HepG2 (cell line): ENCODE measurements around the gene AJM1. TPM values are rescaled to one million over a fixed set of nuclear protein-coding genes. Genes with fewer than 3 reads are reported as not detected.

Source experiments
- DMAP1 ChIP-seq: IDR thresholded peaks from 2 replicates; pipeline ENCODE4 v1.6.1; 2016
- DRAP1 ChIP-seq: IDR thresholded peaks from 2 replicates; pipeline ENCODE4 v1.6.1; 2016; ENCODE audit warnings: missing genetic modification reagents, missing compliant biosample characterization
- KLF15 ChIP-seq: sonication (generic); formaldehyde crosslinking; IDR thresholded peaks from 2 replicates; pipeline ENCODE4 v1.8.1; 2023; ENCODE audit warnings: borderline replicate concordance, mild to moderate bottlenecking, inconsistent platforms, missing genetic modification reagents, mixed read lengths
- KLF16 ChIP-seq, 2 experiments: sonication (generic) in 1 of 2; formaldehyde crosslinking in 1 of 2; IDR thresholded peaks; 2 replicates each; pipeline versions ENCODE4 v1.6.1 to v1.8.0; 2016 to 2023; ENCODE audit warnings: missing genetic modification reagents in 2 of 2, missing compliant biosample characterization in 1 of 2
- MAZ ChIP-seq, 2 experiments: sonication (generic) in 1 of 2; formaldehyde crosslinking in 1 of 2; IDR thresholded peaks; 2 replicates each; pipeline versions ENCODE4 v1.5.0 to v1.6.1; 2012 to 2020; ENCODE audit warnings: low read depth in 2 of 2, mild to moderate bottlenecking in 2 of 2, borderline replicate concordance in 1 of 2, improper control_type of control experiment in 1 of 2, low read length in 1 of 2, missing genetic modification reagents in 1 of 2, moderate library complexity in 1 of 2
- MXI1 ChIP-seq: IDR thresholded peaks from 3 replicates; pipeline ENCODE4 v1.6.1; 2012; ENCODE audit warnings: low read depth, low read length, inconsistent platforms, borderline replicate concordance
- NFATC3 ChIP-seq: sonication (generic); formaldehyde crosslinking; IDR thresholded peaks from 2 replicates; pipeline ENCODE4 v1.5.1; 2020; ENCODE audit warnings: mild to moderate bottlenecking, missing genetic modification reagents
- NKX3-1 ChIP-seq: sonication (generic); formaldehyde crosslinking; IDR thresholded peaks from 2 replicates; pipeline ENCODE4 v1.5.0; 2020; ENCODE audit warnings: missing genetic modification reagents
- REPIN1 ChIP-seq: sonication (generic); formaldehyde crosslinking; IDR thresholded peaks from 2 replicates; pipeline ENCODE4 v1.8.0; 2022; ENCODE audit warnings: missing genetic modification reagents, low read depth, mild to moderate bottlenecking, borderline replicate concordance
- SPEN ChIP-seq: sonication (generic); formaldehyde crosslinking; IDR thresholded peaks from 2 replicates; pipeline ENCODE4 v1.5.1; 2020; ENCODE audit warnings: low read depth, mild to moderate bottlenecking, missing genetic modification reagents
- TEF ChIP-seq: sonication (generic); formaldehyde crosslinking; IDR thresholded peaks from 2 replicates; pipeline ENCODE4 v1.5.0; 2020; ENCODE audit warnings: missing genetic modification reagents
- YY1 ChIP-seq: IDR thresholded peaks from 2 replicates; pipeline ENCODE4 v1.6.1; 2011; ENCODE audit warnings: low read length, low read depth, moderate library complexity, mild to moderate bottlenecking; ENCODE audit not compliant: insufficient read depth, insufficient replicate concordance
- ZBTB43 ChIP-seq: sonication (generic); formaldehyde crosslinking; conservative IDR thresholded peaks from 2 replicates; pipeline ENCODE4 v1.4.0; 2020; ENCODE audit warnings: missing genetic modification reagents
- ZC3H13 ChIP-seq: sonication (generic); formaldehyde crosslinking; IDR thresholded peaks from 2 replicates; pipeline ENCODE4 v1.8.1; 2023; ENCODE audit warnings: mild to moderate bottlenecking, missing genetic modification reagents, moderate library complexity
- ZNF232 ChIP-seq: sonication (generic); formaldehyde crosslinking; IDR thresholded peaks from 2 replicates; pipeline ENCODE4 v1.4.0; 2020; ENCODE audit warnings: missing genetic modification reagents, borderline replicate concordance
- ZNF451 ChIP-seq: sonication (generic); formaldehyde crosslinking; IDR thresholded peaks from 2 replicates; pipeline ENCODE4 v1.5.0; 2020; ENCODE audit warnings: mild to moderate bottlenecking, missing genetic modification reagents
- ZNF703 ChIP-seq: sonication (generic); formaldehyde crosslinking; IDR thresholded peaks from 2 replicates; pipeline ENCODE4 v1.5.1; 2020; ENCODE audit warnings: missing genetic modification reagents, mild to moderate bottlenecking, moderate library complexity, borderline replicate concordance
- polyA plus RNA-seq, 8 experiments: library from polyadenylated mRNA; depleted of rRNA in 3 of 8; stranded (reverse) in 7 of 8; unstranded in 1 of 8; fragments of >200 nt; fragmentation: Illumina TruSeq in 4 of 8; extraction: Trizol in 4 of 8; gene quantifications; 2 replicates each; pipeline versions ENCODE4 v1.2.1 to v1.2.3, GENCODE V29; 2011 to 2016; ENCODE audit warnings: low read depth in 4 of 8, missing spikeins in 1 of 8, mixed read lengths in 1 of 8; ENCODE audit not compliant: insufficient read depth in 1 of 8
- total RNA-seq, 5 experiments: library from RNA; depleted of rRNA; stranded (reverse); fragments of >200 nt; fragmentation: Illumina TruSeq; extraction: Trizol; gene quantifications; 2 replicates each; pipeline ENCODE4 v1.2.3, GENCODE V29; 2016; ENCODE audit warnings: low read depth in 1 of 5
- TF ChIP-seq, protein P1 (sequence below): IDR thresholded peaks from 2 replicates; pipeline ENCODE4 v1.6.1; 2016
- TF ChIP-seq, protein P2 (sequence below): sonication (generic); formaldehyde crosslinking; IDR thresholded peaks from 2 replicates; pipeline ENCODE4 v1.4.0; 2020; ENCODE audit warnings: missing genetic modification reagents, borderline replicate concordance
- TF ChIP-seq, protein P3 (sequence below): sonication (generic); formaldehyde crosslinking; IDR thresholded peaks from 2 replicates; pipeline ENCODE4 v1.4.0; 2020; ENCODE audit warnings: missing genetic modification reagents

Gene AJM1
- total and polyA plus RNA-seq, 2 of the 13 experiments (the other 11 are each of a cell fraction or from before 2014, with no cell fraction given): 1.1 to 1.2 TPM

GRCh38 chr9:136799854-136800657 is 42.2 kb upstream of the AJM1 start (continued):
- peak; percentile 91 for TF ChIP-seq DRAP1 (CRISPR knock-in tag)
- 0 out of 2 replicates have a peak, but pooled peaks have one; percentile 30 for TF ChIP-seq ZBTB43 (CRISPR knock-in tag)
- 0 out of 2 replicates have a peak, but pooled peaks have one; percentile 27 for TF ChIP-seq REPIN1
- peak; percentile 52; the same call in 1 of the 3 replicates for TF ChIP-seq MXI1
- TF ChIP-seq, protein P1, sequence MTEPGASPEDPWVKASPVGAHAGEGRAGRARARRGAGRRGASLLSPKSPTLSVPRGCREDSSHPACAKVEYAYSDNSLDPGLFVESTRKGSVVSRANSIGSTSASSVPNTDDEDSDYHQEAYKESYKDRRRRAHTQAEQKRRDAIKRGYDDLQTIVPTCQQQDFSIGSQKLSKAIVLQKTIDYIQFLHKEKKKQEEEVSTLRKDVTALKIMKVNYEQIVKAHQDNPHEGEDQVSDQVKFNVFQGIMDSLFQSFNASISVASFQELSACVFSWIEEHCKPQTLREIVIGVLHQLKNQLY (CRISPR knock-in tag): no peak
- 0 out of 2 replicates have a peak, but pooled peaks have one; percentile 2 for TF ChIP-seq DMAP1
- peak; percentile 66 for TF ChIP-seq YY1
- TF ChIP-seq ZC3H13 (CRISPR knock-in tag): peak; percentile 15; the same call in 1 of the 2 replicates
- TF ChIP-seq, protein P2, sequence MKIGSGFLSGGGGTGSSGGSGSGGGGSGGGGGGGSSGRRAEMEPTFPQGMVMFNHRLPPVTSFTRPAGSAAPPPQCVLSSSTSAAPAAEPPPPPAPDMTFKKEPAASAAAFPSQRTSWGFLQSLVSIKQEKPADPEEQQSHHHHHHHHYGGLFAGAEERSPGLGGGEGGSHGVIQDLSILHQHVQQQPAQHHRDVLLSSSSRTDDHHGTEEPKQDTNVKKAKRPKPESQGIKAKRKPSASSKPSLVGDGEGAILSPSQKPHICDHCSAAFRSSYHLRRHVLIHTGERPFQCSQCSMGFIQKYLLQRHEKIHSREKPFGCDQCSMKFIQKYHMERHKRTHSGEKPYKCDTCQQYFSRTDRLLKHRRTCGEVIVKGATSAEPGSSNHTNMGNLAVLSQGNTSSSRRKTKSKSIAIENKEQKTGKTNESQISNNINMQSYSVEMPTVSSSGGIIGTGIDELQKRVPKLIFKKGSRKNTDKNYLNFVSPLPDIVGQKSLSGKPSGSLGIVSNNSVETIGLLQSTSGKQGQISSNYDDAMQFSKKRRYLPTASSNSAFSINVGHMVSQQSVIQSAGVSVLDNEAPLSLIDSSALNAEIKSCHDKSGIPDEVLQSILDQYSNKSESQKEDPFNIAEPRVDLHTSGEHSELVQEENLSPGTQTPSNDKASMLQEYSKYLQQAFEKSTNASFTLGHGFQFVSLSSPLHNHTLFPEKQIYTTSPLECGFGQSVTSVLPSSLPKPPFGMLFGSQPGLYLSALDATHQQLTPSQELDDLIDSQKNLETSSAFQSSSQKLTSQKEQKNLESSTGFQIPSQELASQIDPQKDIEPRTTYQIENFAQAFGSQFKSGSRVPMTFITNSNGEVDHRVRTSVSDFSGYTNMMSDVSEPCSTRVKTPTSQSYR (CRISPR knock-in tag): 0 out of 2 replicates have a peak, but pooled peaks have one; percentile 6
- 0 out of 2 replicates have a peak, but pooled peaks have one; percentile 25 for TF ChIP-seq NKX3-1 (CRISPR knock-in tag)
- peak; percentile 52; the same call in 1 of the 2 replicates for TF ChIP-seq SPEN (CRISPR knock-in tag)
- 0 out of 2 replicates have a peak, but pooled peaks have one; percentile 9 for TF ChIP-seq ZNF703 (CRISPR knock-in tag)
- 0 out of 2 replicates have a peak, but pooled peaks have one; percentile 33 for TF ChIP-seq ZNF232 (CRISPR knock-in tag)
- TF ChIP-seq, protein P3, sequence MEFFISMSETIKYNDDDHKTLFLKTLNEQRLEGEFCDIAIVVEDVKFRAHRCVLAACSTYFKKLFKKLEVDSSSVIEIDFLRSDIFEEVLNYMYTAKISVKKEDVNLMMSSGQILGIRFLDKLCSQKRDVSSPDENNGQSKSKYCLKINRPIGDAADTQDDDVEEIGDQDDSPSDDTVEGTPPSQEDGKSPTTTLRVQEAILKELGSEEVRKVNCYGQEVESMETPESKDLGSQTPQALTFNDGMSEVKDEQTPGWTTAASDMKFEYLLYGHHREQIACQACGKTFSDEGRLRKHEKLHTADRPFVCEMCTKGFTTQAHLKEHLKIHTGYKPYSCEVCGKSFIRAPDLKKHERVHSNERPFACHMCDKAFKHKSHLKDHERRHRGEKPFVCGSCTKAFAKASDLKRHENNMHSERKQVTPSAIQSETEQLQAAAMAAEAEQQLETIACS (CRISPR knock-in tag): peak; percentile 44; the same call in 1 of the 2 replicates
- no peak; the same call in 1 of the 2 replicates for TF ChIP-seq ZNF451 (CRISPR knock-in tag)
- TF ChIP-seq MAZ (IDR thresholded peaks at IDR 0.05; ENCODE audit: borderline replicate concordance, low read depth, low read length): no peak; the same call in 1 of the 2 replicates
- peak; percentile 34 for TF ChIP-seq MAZ (CRISPR knock-in tag; IDR thresholded peaks at IDR 0.05; ENCODE audit: low read depth)
- TF ChIP-seq KLF15 (CRISPR knock-in tag): no peak
- TF ChIP-seq TEF (CRISPR knock-in tag): 0 out of 2 replicates have a peak, but pooled peaks have one; percentile 23
- TF ChIP-seq NFATC3 (CRISPR knock-in tag): no peak
- peak in 1 of 2 experiments; percentile 32; a peak in 1 of 4 replicates for TF ChIP-seq KLF16 (CRISPR knock-in tag; IDR thresholded peaks at IDR 0.05)
